GM23338 (cell line): ENCODE data around the gene SYT17.

Experiments
- EZH2 ChIP-seq: fragments of 200-600 bp; sonication (generic); IDR thresholded peaks from one replicate; pipeline ENCODE4 v1.8.0; 2017; ENCODE audit warnings: antibody characterized with exemption, mild to moderate bottlenecking, low read depth; ENCODE audit not compliant: unreplicated experiment
- NANOG ChIP-seq: IDR thresholded peaks from 2 replicates; pipeline ENCODE4 v1.6.1; 2016; ENCODE audit warnings: antibody characterized with exemption, borderline replicate concordance
- TF ChIP-seq, protein P1 (sequence below), 2 experiments: fragments of 200-600 bp in 1 of 2; sonication (generic) in 1 of 2; conservative IDR thresholded peaks; 2 replicates each; pipeline versions ENCODE4 v1.5.1 to v1.6.1; 2016 to 2017; ENCODE audit warnings: antibody characterized with exemption in 2 of 2, low read depth in 2 of 2, mild to moderate bottlenecking in 2 of 2, moderate library complexity in 1 of 2

DNA sequence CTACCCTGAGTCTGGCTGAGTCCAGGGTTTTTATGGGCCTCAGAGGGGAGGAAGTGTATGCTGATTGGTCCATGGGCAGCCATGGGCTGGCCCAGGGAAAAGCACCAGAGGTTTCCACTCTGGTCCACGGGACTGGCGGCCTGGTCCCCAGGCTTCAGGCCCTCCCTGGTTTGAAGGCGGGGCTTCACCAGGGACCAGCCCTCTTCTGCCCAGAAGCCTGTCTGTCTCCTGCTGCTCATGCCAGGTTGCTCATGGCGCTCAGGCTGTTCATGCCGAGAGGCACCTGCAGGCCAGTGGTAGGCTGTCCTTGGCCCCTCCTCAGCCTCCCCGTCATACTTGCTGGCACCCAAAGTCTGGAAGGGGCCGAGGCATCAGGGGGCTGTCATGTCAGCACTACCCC lies 72.5 kb downstream of the SYT17 start:
- TF ChIP-seq, protein P1, sequence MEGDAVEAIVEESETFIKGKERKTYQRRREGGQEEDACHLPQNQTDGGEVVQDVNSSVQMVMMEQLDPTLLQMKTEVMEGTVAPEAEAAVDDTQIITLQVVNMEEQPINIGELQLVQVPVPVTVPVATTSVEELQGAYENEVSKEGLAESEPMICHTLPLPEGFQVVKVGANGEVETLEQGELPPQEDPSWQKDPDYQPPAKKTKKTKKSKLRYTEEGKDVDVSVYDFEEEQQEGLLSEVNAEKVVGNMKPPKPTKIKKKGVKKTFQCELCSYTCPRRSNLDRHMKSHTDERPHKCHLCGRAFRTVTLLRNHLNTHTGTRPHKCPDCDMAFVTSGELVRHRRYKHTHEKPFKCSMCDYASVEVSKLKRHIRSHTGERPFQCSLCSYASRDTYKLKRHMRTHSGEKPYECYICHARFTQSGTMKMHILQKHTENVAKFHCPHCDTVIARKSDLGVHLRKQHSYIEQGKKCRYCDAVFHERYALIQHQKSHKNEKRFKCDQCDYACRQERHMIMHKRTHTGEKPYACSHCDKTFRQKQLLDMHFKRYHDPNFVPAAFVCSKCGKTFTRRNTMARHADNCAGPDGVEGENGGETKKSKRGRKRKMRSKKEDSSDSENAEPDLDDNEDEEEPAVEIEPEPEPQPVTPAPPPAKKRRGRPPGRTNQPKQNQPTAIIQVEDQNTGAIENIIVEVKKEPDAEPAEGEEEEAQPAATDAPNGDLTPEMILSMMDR (conservative IDR thresholded peaks at IDR 0.05; ENCODE audit: low read depth in 2 of 2) = no peak
- TF ChIP-seq NANOG (no peak), EZH2 (no peak)
